HG02571 (cell line): ENCODE results near the gene LHPP.

Source experiments
- ATAC-seq: cut with Tn5 transposase; IDR thresholded peaks from one replicate; pipeline ENCODE4 v1.9.1; 2021; ENCODE audit warnings: mild to moderate bottlenecking, moderate library complexity; ENCODE audit not compliant: unreplicated experiment

Gene LHPP

DNA sequence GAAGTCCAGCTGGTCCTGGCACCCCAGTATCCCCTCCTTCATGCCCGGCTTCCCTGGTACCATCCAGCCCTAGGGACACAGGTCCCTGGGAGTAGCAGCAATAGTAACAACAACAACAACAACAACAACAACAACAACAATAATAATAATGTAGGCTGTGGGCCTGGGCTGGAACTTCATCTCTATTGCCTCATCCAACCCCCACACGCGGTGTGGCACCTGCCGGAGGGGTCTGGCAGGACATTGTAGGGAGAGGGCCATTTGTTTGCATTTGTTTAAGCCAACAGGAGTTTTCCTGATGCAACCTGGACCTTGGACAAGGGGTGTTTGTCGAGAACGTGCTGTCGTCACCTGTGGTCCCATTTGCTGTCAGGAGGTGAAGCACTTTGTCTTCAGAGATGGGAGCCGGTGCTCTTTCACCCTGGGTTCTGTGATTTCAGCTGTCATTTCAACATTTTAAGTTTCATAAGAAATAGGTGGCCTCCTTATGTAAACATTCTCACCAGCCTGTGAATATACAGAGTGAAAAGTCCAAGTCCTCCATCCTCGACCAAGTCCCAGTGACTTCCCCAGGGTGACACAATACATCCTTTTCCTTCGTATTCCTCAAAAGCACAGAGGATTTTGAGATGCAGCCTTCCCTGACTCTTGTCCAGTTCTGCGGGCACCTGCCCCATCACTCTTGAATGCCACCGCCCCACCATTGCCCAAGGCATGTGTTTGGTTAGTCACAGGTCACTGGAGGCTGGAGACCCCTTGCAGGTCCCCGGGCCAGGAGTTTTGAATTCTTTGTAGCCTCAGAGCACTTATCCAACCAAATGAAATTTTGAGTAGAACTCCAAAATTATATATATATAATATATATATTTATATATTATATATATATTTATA, 9.2 kb downstream of the LHPP start:
- no peak for ATAC-seq

- ATAC-seq: no peak
Observed at GRCh38 chr10:124472071-124472470, 10.4 kb downstream of the LHPP start.

DNA sequence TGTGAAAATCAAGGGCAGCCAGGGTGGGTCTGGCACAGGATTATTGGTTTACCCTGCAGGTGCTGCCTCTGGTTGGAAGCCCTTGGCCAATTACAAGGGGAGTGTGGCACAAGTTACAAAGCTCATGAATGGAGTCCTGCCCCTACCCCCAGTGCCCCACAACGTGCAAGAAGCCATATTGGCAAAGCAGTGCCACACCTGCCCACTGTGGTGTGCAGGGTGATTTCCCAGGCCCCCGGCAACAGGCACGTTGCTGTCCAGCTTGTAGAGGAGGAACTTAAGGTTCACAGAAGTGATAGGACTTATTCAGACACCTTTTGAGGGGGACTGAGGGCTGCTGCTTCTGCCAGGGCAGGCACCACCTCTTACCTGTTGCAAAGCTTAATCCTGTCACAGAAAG, 11.4 kb downstream of the LHPP start:
- no peak for ATAC-seq

GRCh38 chr10:124474514-124475070, 13.0 kb downstream of the LHPP start:
- ATAC-seq: no peak

DNA sequence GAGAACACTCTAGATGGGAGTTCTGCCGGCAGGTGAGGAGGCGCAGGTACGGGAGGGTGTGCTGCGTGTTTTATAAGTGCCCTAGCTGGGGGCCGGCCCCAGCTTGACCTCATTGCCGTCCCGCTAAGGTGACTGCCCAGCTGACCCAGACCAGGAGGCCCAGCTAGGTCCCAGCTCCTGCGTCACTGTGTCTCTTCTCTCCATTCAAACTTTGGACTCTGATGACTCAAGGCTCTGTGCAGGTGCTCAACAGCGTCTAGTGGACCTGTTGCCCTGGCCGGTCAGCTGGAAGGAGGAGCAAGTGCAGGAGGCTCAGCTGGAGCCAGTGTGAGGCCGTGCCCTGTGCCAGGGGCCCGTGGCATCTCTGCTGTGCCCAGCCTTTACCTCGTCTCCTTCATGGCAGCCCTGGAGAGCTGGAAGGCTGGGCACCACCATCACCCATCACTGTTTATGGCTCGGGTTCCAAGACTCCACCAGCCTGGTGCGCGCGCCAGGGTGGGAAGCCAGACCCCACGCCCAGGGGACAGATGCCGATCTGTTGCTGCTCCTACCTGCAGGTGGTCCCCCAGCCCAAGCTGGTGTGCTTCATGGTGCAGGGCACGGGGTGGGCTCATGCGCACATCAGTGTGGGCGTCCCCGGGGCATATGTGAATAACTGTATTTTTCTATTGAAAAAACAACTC, 14.6 kb downstream of the LHPP start:
- ATAC-seq: no peak

- ATAC-seq: no peak
Observed at GRCh38 chr10:124477614-124478363, 16.2 kb downstream of the LHPP start.

DNA sequence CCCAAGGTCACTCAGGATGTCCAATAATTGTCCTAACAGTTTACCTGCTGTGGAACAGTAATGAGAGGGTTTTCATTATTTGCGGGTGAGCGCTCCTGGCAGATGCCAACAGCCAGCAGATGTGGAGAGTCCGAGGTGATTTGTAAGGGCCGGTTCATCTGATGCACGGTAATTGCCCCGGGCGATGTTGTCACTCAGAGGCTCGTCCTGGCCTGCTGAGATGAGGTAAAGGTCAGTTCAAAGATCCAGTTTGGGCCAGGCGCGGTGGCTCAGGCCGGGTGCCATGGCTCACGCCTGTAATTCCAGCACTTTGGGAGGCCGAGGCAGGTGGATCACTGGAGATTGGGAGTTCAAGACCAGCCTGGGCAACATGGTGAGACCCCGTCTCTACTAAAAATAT, 16.9 kb downstream of the LHPP start:
- ATAC-seq: no peak

- ATAC-seq: no peak
Observed at GRCh38 chr10:124480860-124481259, 19.2 kb downstream of the LHPP start.

DNA sequence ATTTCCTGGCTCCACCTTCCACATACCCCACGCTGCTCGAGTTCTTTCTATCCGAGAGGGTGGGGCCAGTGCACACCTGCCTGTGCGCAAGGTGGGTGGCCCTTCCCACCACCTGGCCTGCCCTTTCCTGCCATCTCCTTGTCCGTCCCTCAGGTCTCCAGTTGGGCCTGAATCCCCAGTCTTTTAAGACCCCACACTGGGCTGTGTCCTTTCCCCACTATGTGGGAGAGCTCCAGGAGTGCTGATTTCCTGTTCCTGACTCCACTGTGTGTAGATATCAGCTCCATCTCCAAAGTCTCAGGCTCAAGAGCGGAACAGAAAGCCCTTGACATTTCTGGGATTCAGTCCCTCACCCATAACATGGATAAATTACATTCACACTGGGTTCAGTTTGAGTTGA, 20.1 kb downstream of the LHPP start:
- ATAC-seq: no peak

GRCh38 chr10:124482236-124482800, 20.7 kb downstream of the LHPP start:
- ATAC-seq: no peak

DNA sequence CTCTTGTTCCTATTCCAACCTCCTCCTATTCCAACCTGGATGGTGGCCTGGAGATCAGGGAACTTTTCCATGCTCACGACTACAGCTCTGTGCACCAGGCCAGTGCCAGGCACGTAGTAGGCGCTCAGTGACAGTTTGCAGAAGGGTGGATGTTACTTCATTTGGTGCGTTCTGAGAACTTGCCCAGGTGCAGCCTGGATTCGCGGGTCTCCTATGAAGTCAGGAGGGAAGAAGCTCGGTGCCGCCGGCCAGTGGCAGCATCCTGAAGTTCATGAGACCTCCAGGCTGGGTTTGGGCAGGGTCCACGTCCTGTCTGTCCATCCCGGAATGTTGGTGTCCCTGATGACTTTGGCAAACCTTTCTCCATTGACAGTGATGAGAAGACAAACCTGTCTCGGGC, 21.3 kb downstream of the LHPP start:
- no peak for ATAC-seq

GRCh38 chr10:124484031-124484430, 22.4 kb downstream of the LHPP start:
- ATAC-seq: no peak

- ATAC-seq: no peak
Observed at GRCh38 chr10:124484661-124485060, 23.0 kb downstream of the LHPP start.

DNA sequence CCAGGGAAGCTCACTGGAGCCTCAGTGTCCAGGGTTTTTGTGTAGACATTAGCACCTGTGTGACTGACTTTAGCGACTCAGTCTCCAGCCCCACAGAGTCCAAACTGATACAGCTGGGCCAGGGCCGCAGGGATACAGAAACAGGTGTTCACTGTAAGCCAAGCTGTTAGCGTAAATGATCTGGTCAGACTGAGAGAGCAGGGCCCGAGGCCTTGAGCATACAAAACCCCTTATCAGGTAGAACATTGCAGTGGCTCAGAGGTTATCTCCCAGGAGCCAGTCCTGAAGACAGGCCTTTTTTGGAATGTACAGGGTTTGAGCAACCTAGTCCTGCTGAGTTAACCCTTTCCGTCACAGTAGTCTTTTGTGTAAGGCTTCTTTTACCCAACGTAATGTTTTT, 25.0 kb downstream of the LHPP start:
- ATAC-seq: no peak

DNA sequence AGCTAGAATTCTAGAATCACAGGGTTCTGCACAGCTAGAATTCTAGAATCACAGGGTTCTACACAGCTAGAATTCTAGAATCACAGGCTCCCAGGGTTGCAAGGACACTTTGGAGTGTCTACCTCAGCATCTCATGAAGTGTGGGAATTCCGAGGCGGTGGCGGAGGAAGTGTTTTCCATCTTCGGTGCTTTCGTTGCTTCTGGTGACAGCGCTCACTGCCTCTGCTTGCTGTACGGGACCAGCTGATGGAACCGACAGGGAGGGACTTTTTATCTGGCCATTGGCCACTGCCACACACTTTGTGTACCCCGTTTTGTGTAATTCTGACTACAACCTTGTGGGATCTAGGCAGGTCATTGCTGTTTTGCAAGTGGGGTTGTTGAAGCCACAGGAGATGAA, 29.5 kb downstream of the LHPP start:
- ATAC-seq: no peak

GRCh38 chr10:124492266-124492665, 30.6 kb downstream of the LHPP start:
- ATAC-seq: no peak

DNA sequence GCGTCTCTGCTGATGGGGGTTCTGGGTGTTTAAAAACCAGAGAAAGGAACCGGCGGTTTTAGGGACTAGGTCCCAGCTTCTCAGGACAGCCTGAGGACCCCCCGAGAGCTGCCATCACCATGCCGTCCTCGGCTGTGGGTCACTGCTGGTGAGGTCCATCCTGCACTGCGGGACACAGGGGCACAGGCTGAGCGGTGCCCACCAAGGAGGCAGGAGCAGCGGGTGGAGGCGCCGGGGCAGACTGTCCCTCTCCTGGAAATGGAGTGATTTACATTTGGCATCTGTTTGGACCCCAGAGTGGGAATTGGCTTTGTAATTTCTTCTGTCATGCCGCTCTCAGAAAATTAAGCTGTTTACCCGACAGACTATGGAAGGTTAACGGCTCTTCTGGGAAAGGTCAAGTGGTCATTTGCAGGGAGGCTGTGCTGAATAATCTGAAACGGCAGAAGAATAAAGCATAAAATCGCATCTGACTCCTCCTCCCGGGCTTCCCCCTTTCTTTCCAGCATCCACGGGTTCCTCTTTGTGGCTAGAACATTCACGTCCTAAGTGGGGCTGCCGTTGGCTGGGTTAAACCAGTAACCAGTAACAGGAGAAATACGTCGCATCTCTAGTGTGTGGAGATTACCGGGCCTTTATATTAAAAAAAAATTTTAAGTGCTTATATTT, 31.7 kb downstream of the LHPP start:
- ATAC-seq: no peak

DNA sequence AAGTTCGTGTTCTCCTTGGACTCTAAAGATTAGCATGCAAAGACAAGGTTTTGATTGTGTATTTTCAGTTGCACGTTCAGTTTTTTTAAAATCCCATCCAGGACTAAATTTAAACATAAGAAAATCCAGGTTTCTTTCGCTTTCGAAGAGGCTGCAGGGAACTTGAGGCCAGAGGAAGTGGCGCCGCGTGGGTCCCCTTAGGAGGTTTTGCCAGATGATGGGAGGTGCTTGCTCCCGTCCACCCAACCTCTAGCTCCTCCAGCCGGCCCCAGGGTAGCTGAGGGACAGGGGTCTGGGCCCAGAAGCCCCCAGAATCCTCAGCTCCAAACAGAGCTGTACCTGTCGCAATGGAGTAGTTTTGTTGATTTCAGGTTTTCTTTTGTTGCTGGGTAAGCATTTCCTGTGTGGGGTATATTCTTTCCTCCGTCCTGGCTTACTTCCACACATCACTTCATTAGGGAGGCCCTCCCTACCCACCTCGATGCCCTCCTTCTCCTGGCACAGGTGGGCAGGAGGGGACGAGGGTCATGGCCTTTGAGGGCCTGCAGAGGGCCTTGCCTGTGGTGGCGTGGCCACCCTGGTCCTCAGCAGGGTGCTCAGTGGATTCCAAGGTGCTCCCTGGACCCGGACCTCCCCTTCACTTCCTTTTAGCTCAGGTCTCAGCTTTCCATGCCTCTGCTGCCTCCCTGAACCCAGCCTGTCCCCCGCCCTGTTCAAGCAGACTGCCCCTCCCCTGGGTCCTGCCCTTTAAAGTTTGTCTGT, 32.6 kb downstream of the LHPP start:
- ATAC-seq: no peak

- no peak for ATAC-seq
Observed at GRCh38 chr10:124495162-124495561, 33.5 kb downstream of the LHPP start.

- no peak for ATAC-seq
Observed at GRCh38 chr10:124495725-124496124, 34.1 kb downstream of the LHPP start.
